ENCODE results near the gene MSANTD1.

Gene MSANTD1

DNA sequence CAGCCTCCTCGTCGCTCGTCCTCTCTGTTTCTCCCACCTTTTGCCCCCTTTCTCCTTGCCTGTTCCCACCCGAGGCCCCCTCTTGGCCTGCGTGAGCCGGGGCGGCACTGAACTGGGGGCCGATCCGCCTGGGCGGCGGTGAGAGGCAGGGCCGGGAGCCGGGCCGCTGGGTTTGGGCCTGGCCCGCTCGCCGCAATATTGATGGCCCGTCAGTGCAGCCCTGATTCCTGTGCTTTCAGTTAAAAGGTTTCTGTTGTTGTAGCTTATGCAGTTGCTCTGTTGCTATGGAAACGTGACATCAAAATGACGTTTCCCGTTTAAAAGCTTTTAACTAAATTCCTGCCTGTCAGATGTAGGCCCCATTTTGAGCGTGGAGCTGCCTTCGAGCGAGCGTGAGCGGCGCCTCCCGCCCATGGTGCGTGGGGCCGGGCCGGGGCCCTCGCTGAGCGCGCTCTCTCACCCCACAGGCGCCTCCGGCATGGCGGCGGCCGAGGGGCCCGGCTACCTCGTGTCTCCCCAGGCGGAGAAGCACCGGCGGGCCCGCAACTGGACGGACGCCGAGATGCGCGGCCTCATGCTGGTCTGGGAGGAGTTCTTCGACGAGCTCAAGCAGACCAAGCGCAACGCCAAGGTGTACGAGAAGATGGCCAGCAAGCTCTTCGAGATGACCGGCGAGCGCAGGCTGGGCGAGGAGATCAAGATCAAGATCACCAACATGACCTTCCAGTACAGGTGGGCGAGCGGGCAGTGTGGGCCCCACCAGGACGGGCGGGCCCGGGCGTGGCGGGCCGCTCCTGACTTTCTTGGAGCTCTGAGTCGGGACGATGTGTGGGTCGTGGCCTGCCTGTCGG, at the start of gene MSANTD1:
Gene MSANTD1, plus strand, starts transcription at position 349 of the 851 bp plus-strand sequence. Its CDS starts 64 bp downstream, at position 413.
- DNase-seq, result no peak

DNA sequence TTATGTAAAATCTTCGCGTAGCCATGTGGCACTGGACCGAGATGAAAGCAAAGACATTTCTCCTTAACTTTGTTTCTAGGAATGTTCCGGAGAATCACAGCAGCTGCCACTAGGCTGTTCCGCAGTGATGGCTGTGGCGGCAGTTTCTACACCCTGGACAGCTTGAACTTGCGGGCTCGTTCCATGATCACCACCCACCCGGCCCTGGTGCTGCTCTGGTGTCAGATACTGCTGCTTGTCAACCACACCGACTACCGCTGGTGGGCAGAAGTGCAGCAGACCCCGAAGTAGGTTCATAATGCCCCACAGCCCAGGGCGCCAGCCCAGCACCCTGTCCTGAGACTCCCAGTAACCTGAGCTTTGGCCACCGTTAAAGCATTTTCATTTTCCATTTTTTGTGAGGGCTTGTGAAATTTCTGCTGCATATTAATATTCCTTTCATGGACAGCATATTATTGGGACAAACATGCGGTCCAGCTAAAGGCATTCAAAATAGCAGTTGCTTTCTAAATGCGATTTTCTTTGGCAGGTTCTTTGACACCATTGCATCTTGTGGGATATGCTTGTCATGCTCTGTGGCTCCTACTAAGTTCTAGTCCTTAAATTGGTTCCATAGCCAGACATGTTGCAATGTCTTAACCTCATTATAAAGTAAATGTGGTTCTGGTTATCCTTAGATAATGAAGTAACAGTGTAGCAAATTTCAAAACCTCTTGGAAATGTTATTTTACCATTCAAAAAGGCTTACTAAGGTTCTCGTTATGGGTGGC, 49.1 kb upstream of the MSANTD1 start:
- DNase-seq, result no peak

DNA sequence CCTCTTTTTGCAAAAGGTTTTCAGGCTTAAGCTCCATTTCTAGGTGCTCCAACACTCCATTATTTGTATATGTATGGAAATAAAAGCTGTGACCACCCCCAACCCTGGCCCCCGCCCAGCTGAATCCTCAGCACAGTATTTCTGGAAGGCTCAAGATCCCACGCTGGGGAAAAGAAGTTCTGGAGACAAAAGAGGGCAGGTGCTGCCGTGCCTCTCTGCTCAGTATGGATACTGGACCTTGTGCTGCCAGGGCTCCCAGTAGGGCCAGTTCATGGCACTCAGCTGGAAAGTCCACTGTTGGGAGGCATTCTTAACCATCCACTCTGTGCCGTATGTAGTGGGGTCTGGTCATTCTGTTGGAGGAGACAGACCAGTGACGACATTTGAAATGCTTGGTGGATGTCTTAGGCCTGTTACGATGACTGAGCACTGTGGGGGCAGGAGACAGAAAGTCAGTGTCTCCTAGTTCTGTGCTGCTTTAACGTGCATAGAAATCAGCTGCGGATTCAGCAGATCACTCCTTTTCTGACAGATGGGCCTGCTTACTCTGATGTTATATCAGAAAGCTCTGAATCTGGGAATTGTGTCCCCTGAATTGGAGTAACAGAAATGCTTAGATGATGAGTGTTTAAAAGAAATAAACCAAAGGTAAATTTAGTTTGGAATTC, 48.4 kb upstream of the MSANTD1 start:
- no peak for DNase-seq

DNA sequence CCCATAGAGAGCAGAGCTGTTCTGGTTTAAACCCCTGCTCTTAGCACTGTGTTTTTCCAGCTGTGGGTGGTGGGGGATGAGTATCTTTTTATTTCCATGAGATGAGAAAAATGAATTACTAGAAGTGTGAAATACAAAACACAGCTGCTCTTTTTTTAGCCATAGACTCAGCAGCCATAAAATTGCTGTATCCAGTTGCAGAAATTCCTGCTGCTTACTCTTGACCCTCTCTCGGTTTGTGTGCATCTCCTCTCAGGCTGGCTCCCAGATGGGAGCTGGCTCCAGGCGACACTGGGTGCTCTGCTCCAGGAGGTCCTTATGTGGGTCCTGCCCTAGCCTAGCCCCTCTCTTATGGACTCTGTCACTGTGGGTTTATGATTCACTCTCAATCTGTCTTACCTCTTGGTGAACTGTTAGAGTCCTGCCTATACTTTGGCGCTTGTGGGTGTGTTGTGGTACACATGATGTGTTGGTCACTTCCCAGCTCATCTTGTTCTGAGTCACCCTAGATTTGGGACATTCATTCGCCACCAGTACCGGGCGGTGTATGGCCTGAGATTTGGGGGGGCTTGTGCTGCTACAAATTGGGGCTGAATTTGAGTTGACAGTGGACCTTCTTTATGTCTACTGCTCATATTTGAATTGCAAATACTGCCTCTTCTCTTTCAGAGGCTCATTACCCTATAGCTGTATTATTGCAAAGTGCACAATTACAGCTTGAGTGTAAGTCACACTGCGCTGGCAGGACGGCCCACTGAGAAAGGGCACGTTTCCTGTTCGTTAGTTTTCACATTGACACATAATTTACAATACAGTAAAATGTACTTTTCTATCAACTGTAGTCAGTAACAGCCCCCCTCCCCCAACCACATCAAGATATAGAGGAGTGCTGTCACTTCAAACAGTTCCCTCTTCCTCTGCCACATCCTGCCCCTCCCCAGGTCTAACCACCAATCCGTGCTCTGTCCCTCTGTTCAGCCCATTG, 46.9 kb upstream of the MSANTD1 start:
- DNase-seq, result peak; percentile 45

- DNase-seq, result peak; percentile 44
Observed at GRCh38 chr4:3202836-3203820, 45.8 kb upstream of the MSANTD1 start.

- DNase-seq, result no peak
Observed at GRCh38 chr4:3203971-3204431, 45.0 kb upstream of the MSANTD1 start.

DNA sequence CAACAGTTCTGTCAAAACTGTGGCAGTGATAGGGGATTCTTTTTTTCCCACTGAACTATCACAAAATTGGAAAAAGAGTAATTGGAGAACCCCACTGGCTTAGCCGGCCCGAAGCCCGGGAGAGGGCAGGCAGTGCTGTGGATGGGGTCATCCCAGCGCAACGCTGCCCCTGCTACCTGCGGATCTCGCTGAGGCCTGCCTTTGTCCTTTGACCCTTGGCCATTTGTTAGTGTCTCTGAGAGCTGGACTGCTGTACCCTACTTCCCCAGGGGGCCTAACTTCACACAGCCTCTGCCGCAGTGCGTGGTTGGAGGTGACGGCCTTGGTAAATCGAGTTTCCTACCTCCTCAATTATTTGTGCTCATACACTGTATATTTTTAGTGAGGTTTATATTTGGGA, 43.0 kb upstream of the MSANTD1 start:
- no peak for DNase-seq

GRCh38 chr4:3206439-3207100, 42.4 kb upstream of the MSANTD1 start:
- DNase-seq, result no peak

DNA sequence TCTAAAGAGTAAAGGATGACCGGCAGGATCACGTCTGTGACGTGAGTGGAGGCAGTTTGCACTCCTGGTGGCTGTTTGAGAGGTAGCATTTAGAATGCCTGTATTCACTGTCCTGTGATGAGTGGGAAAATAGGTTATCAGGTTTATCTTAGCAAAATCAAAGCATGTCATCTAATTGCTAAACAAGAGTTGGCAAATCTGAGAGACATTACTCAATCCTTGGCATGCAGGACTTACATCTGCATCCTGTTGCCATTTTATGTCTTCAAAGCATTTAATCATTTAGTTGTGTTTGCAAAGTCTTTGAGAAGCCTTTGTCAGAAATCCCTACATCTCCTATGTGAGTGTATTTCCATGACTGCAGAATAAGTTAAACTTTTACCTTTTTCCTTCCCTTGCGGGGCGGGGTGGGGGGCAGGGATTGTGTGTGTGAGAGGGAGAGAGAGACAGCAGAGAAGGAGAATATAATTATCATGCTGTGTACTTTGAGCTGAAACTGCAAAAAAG, 41.4 kb upstream of the MSANTD1 start:
- DNase-seq, result no peak

DNA sequence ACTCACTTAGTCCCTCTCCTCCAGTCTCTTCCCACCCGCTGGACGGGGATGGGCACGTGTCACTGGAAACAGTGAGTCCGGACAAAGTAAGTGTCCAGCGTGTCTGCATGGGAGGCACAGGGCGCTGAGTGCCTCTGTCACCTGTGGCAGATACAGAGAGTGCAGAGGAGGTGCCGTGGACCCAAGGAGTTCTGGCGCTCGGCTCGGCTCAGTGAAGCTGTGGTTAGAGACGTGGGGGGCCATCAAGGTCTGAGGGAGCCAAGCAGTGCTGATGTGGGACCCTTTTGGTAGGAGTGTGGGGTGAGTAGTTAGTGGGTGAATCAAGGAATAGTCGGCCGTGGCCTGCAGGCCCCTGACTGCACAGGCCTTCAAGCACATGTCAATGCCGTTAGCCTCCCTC, 40.1 kb upstream of the MSANTD1 start:
- DNase-seq, result no peak

GRCh38 chr4:3209551-3210325, 39.2 kb upstream of the MSANTD1 start:
- DNase-seq, result no peak

DNA sequence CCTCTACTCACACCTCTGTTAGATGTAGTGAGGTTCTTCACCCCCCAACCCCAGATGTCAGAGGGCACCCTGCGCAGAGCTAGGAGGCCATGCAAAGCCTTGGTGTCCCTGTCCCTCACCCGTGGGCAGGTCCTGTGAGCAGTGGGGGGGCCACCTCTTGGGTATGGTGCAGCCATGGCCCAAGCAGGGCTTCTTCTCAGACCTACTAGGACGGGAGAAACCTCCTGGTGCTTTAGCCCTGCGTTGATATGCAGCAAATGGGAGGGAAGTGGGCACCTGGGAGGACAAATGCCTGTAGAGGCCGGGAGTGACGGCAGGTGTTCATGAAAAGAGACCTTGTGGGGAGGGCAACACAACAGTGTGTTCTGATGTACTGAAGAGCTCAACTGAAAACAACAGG, 38.5 kb upstream of the MSANTD1 start:
- no peak for DNase-seq

DNA sequence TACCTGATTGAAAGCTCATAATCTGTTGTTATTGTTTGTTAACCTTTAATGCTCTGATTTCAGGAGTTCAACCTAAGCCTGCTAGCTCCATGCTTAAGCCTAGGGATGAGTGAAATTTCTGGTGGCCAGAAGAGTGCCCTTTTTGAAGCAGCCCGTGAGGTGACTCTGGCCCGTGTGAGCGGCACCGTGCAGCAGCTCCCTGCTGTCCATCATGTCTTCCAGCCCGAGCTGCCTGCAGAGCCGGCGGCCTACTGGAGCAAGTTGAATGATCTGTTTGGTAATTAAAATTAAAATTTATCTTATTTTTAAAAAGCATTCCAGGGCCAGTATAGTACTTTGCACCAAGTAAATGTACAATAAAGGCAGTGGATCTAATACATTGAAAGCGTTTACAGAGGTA, 37.1 kb upstream of the MSANTD1 start:
- no peak for DNase-seq

DNA sequence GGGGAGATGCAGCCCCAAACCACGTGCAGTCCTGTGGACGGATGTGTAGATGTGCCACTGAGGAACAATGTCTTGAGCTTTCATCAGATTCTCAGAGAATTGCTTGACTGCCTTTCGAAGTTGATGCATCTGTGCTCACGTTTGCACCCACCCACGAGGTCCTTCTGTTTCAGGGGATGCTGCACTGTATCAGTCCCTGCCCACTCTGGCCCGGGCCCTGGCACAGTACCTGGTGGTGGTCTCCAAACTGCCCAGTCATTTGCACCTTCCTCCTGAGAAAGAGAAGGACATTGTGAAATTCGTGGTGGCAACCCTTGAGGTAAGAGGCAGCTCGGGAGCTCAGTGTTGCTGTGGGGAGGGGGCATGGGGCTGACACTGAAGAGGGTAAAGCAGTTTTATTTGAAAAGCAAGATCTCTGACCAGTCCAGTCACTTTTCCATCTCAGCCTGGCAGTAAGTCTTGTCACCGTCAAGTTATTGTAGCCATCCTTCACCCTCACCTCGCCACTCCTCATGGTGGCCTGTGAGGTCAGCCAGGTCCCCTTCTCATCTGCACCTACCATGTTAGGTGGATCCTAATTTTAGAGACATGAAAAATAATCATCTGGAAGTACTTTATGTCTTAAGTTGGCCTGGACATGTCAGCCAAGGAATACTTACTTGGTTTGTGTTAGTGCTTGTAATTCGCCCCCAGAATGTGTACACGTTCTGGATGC, 36.4 kb upstream of the MSANTD1 start:
- DNase-seq, result no peak

DNA sequence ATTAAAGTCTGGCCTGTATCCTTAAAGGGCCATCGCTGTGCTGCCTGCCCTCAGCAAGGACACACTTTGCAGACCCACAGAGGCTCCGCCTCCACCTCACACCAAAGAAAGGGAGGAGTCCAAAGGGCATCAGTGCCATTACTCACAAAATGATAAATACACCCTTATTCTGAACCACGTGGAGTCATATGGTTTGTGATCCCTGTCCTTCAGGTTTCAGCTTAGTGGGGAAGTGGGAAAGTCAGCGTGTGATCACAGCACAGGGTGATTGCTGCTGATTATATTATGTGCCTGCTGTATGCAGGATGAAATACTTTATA, 35.9 kb upstream of the MSANTD1 start:
- DNase-seq, result no peak

DNA sequence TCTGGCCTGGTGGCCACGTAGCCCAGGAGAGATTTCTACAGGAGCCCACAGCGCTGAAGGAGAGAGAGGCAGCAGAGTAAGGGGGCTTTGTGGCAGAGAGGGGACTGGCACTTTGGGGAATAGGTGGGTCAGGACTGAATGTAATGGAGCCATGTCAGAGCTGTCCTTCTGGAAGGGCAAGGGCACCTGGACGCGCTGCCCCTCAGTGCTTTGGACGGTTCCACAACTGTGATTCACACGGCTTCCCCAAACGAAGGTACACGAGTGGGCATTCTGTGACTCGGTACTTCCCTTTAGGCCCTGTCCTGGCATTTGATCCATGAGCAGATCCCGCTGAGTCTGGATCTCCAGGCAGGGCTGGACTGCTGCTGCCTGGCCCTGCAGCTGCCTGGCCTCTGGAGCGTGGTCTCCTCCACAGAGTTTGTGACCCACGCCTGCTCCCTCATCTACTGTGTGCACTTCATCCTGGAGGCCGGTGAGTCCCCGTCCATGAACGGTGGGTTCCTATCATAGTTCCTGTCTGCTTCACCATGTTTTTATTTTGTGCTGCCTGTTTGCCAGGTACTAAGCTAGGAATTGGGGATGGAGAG, 35.2 kb upstream of the MSANTD1 start:
- no peak for DNase-seq

DNA sequence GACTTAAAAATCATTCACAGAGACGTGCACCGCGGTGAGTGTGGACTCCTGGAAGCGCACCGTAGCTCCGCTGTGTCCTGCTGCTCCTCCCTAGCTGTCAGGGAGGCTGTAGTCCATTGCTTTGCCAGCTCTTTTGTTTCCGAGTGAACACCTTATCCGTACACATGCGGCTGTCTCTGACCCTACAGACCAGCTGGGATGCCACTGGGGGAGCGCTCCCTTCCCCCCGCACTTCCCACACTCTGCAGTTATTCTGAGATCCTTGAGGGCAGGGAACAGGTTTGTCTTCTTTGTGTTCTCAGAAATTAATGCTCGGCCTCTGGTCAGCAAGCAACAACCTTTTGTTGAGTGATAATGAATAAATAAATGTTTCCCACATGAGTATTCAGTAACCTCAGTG, 33.7 kb upstream of the MSANTD1 start:
- DNase-seq, result no peak

GRCh38 chr4:3215733-3216132, 33.2 kb upstream of the MSANTD1 start:
- DNase-seq, result no peak

Measured in stimulated activated CD4-positive, alpha-beta T cell treated with anti-CD3 and anti-CD28 coated beads, Interleukin-4, amount 100 ng/mL, for 1 hour (primary cell).